A673 (cell line): ENCODE measurements around the gene NFKBIE. TPM values are rescaled to one million over a fixed set of nuclear protein-coding genes. Genes with fewer than 3 reads are reported as not detected.

ENCODE experiments used
- BruUV-seq: library from RNA; stranded (reverse); fragments of 400-500 nt; replicated peaks from 2 replicates; lab custom pipeline; 2021; lab: Mats Ljungman, UMichigan
- CTCF ChIA-PET: fragments of 300-600 bp; sonication (Branson Sonifier 250); formaldehyde crosslinking; loops from one replicate; lab custom pipeline; 2022; ENCODE audit warnings: antibody characterized with exemption; lab: Charles Lee
- POLR2A ChIA-PET: fragments of 300-600 bp; sonication (Branson Sonifier 250); formaldehyde crosslinking; loops from one replicate; lab custom pipeline; 2022; ENCODE audit warnings: antibody characterized with exemption; ENCODE audit not compliant: low non-redundant PET; lab: Charles Lee
- DNase-seq: peaks from one replicate; pipeline ENCODE4 v3.0.0-alpha.2; 2015; ENCODE audit warnings: low spot score
- H3K27ac ChIP-seq: fragments of 200-600 bp; sonication (generic); 2 replicates; pipeline ENCODE4 v1.5.1; 2016; ENCODE audit warnings: mixed run types, low read depth, mild to moderate bottlenecking, mixed read lengths, antibody characterized with exemption, low read length; ENCODE audit not compliant: poor library complexity, severe bottlenecking
- H3K27me3 ChIP-seq: fragments of 200-600 bp; sonication (generic); replicated peaks from 2 replicates; pipeline ENCODE4 v1.6.1; 2017; ENCODE audit warnings: mixed run types, low read depth, mild to moderate bottlenecking, mixed read lengths, antibody characterized with exemption, low read length; ENCODE audit not compliant: insufficient read depth, poor library complexity
- H3K36me3 ChIP-seq: fragments of 200-600 bp; sonication (generic); 2 replicates; pipeline ENCODE4 v1.6.1; 2016; ENCODE audit warnings: mixed run types, mild to moderate bottlenecking, mixed read lengths, antibody characterized with exemption, low read length; ENCODE audit not compliant: insufficient read depth, poor library complexity, severe bottlenecking
- H3K4me1 ChIP-seq: fragments of 200-600 bp; sonication (generic); 2 replicates; pipeline ENCODE4 v1.6.1; 2017; ENCODE audit warnings: mixed run types, mild to moderate bottlenecking, mixed read lengths, antibody characterized with exemption, low read length; ENCODE audit not compliant: insufficient read depth, poor library complexity, severe bottlenecking
- H3K4me3 ChIP-seq: fragments of 200-600 bp; sonication (generic); 2 replicates; pipeline ENCODE4 v1.5.1; 2016; ENCODE audit warnings: low read depth, mixed run types, mild to moderate bottlenecking, mixed read lengths, low read length; ENCODE audit not compliant: poor library complexity, severe bottlenecking
- H3K9me3 ChIP-seq: fragments of 200-600 bp; sonication (generic); 2 replicates; pipeline ENCODE4 v1.6.1; 2016; ENCODE audit warnings: mixed run types, low read depth, mild to moderate bottlenecking, mixed read lengths, antibody characterized with exemption, low read length; ENCODE audit not compliant: poor library complexity, severe bottlenecking
- EZH2 ChIP-seq: fragments of 200-600 bp; sonication (generic); IDR thresholded peaks from 2 replicates; pipeline ENCODE4 v1.6.1; 2017; ENCODE audit warnings: borderline replicate concordance, low read depth, mild to moderate bottlenecking, mixed read lengths, antibody characterized with exemption, low read length; ENCODE audit not compliant: poor library complexity, severe bottlenecking
- intact Hi-C: fragments of 100-400 bp; cut with micrococcal nuclease; formaldehyde crosslinking; loops from one replicate; pipeline ENCODE4 v1.10.0; 2022; ENCODE audit not compliant: unreplicated experiment
- total RNA-seq: library from RNA; stranded (reverse); gene quantifications from 2 replicates; pipeline ENCODE4 v1.2.3, GENCODE V29; 2021
- TF ChIP-seq, protein P1 (sequence below): fragments of 300-800, 200-600 bp; sonication (generic); conservative IDR thresholded peaks from 2 replicates; pipeline ENCODE4 v1.5.1; 2017; ENCODE audit warnings: low read depth, mild to moderate bottlenecking, antibody characterized with exemption, low read length, moderate library complexity, mixed read lengths

NFKBIE gene
- total RNA-seq, 1 experiment from 2014 or later: 5.2 TPM

DNA sequence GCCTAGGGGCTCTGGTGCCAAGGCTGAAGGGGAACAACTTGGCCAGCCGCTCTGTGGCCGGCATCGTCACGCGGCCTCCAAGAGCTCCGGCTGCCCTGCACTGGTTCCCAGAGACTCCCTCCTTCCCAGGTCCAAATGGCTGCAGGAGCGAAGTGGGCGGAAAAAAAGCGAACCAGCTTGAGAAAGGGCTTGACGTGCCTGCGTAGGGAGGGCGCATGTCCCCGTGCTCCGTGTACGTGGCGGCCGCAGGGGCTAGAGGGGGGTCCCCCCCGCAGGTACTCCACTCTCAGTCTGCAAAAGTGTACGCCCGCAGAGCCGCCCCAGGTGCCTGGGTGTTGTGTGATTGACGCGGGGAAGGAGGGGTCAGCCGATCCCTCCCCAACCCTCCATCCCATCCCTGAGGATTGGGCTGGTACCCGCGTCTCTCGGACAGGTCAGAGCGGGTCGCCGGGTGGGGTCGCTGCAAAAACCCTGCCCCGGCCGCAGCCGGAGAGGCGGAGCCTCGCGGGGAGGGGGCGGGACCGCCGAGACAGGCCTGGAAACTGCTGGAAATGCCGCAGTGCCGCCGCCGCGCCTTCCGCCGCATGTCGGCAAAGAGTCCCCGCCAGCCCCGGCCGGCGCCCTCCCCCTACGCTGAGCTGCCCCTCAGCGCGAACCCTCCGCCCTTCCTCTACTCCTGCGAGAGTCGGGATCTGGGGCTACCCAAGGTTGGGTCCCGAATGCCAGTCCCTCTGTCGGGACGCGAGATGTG is 19.3 kb downstream of the NFKBIE start:
- Histone ChIP-seq H3K27ac (peak overlapping the region; percentile 95), H3K27me3 (no peaks in the 10 kb centered on the region), H3K4me1 (peaks cover 20% of the 10 kb centered on the region), H3K9me3 (no peaks in the 10 kb centered on the region), H3K36me3 (peaks cover 33% of the 10 kb centered on the region), H3K4me3 (peak overlapping the region; percentile 80)
- ChIA-PET CTCF (interaction anchor here (0.5 to 1.0 kb wide), 2 partner anchors 11 to 21 kb away, joined by 3 to 4 read pairs; partner anchors contain the start of gene SLC35B2), POLR2A (interaction anchor here (0.5 to 1.3 kb wide), 8 partner anchors 10 to 321 kb away, joined by 3 to 18 read pairs (median 4); partner anchors contain the start of gene SLC35B2)
- peak; percentile 83 for DNase-seq
- BruUV-seq: no TSS peak
- intact Hi-C loops: no loop called here
- no peak for TF ChIP-seq EZH2
- TF ChIP-seq, protein P1, sequence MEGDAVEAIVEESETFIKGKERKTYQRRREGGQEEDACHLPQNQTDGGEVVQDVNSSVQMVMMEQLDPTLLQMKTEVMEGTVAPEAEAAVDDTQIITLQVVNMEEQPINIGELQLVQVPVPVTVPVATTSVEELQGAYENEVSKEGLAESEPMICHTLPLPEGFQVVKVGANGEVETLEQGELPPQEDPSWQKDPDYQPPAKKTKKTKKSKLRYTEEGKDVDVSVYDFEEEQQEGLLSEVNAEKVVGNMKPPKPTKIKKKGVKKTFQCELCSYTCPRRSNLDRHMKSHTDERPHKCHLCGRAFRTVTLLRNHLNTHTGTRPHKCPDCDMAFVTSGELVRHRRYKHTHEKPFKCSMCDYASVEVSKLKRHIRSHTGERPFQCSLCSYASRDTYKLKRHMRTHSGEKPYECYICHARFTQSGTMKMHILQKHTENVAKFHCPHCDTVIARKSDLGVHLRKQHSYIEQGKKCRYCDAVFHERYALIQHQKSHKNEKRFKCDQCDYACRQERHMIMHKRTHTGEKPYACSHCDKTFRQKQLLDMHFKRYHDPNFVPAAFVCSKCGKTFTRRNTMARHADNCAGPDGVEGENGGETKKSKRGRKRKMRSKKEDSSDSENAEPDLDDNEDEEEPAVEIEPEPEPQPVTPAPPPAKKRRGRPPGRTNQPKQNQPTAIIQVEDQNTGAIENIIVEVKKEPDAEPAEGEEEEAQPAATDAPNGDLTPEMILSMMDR: peak; percentile 48; the same call in 1 of the 2 replicates

DNA sequence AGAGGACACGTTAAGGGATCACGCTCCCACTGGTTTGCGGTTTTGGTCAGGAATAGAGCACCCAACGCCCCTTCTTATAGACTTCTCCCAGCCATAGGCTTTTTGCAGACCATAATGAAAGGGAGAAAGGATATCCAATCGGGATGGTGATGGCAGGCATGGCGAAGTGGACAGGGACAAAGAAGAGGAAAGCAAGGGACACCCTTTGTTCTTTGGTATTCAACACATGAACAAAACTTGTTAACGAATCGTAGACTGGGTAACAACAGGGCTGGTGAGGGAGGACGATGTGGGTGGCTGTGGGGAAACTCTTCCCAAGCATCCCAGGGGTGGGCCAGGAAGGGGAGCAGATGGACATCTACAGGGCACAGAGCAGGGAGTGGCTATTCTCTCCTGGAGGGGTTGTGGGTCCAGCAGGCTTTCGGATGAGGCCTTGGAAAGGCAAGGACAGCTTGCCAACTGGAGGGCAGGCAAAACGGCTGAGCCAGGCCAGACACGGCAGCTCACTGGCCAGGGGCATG is 19.9 kb downstream of the NFKBIE start:
- Histone ChIP-seq H3K9me3 (no peaks in the 10 kb centered on the region), H3K27ac (no peak overlapping the region), H3K4me3 (peak overlapping the region; percentile 80), H3K4me1 (peaks cover 19% of the 10 kb centered on the region), H3K27me3 (no peaks in the 10 kb centered on the region), H3K36me3 (peaks cover 27% of the 10 kb centered on the region)
- CTCF ChIA-PET: no interaction called here
- intact Hi-C loops: no loop called here
- DNase-seq: no peak
- no peak for TF ChIP-seq EZH2
- TF ChIP-seq, protein P1: no peak
- no TSS peak for BruUV-seq
- POLR2A ChIA-PET: no interaction called here

DNA sequence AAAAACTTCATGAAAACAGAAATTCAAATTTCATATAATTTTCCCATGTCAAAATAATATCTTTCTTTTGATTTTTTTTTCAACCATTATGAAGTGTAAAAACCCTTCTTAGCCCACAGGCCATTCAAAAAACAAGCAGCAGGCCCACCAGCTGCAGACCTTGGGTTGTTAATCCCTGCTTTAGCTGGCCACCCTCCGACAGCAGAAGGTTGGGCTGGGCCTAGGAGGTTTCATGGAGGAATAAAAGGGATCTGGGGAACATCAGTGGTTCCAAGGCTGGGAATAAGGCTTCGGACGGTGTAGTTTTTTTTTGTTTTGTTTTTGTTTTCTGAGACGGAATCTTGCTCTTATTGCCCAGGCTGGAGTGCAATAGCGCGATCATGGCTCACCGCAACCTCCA is 22.0 kb downstream of the NFKBIE start:
- Histone ChIP-seq H3K36me3 (peaks cover 5% of the 10 kb centered on the region), H3K27me3 (no peaks in the 10 kb centered on the region), H3K4me1 (no peaks in the 10 kb centered on the region), H3K9me3 (no peaks in the 10 kb centered on the region), H3K4me3 (no peak overlapping the region), H3K27ac (no peak overlapping the region)
- intact Hi-C loops: no loop called here
- ChIA-PET CTCF (interaction anchor here (0.7 kb wide), 1 partner anchor 36 kb away, joined by 9 read pairs; no protein-coding TSS in a partner anchor), POLR2A (no interaction called here)
- no TSS peak for BruUV-seq
- TF ChIP-seq, protein P1: no peak
- TF ChIP-seq EZH2: no peak
- no peak for DNase-seq
